22Rv1 (cell line): ENCODE results near the gene AMT.

Source experiments
- CTCF ChIP-seq: fragments of 450-650 bp; IDR thresholded peaks from 2 replicates; pipeline ENCODE4 v1.5.1; 2017; ENCODE audit warnings: mild to moderate bottlenecking
- ZFX ChIP-seq: fragments of 450-650 bp; IDR thresholded peaks from 2 replicates; pipeline ENCODE4 v1.6.1; 2017; ENCODE audit warnings: antibody characterized with exemption, borderline replicate concordance

- no peak for TF ChIP-seq CTCF
- TF ChIP-seq ZFX = no peak
Observed at GRCh38 chr3:49389297-49389696, 33.0 kb downstream of the AMT start.
